GM12878 (cell line): ENCODE measurements around the gene SETD1B. TPM values are rescaled to one million over a fixed set of nuclear protein-coding genes. Genes with fewer than 3 reads are reported as not detected.

Experiments used
- ATF7 ChIP-seq: fragments of 450-650 bp; IDR thresholded peaks from 2 replicates; pipeline ENCODE4 v1.6.1; 2016; ENCODE audit warnings: low read depth, mild to moderate bottlenecking
- CBX3 ChIP-seq: fragments of 200-600 bp; sonication (generic); IDR thresholded peaks from 2 replicates; pipeline ENCODE4 v1.6.1; 2016; ENCODE audit warnings: low read depth, borderline replicate concordance
- CEBPB ChIP-seq, 2 experiments: fragments of 150-350 bp in 1 of 2; IDR thresholded peaks; 2 replicates each; pipeline ENCODE4 v1.6.1; 2012 to 2014; ENCODE audit warnings: low read depth in 2 of 2, low read length in 2 of 2, borderline replicate concordance in 1 of 2, inconsistent platforms in 1 of 2
- CREB1 ChIP-seq: IDR thresholded peaks from 2 replicates; pipeline ENCODE4 v1.6.1; 2012; ENCODE audit warnings: low read depth, mild to moderate bottlenecking, inconsistent platforms
- EGR1 ChIP-seq, 2 experiments: IDR thresholded peaks; 1 replicate in 1 of 2; 2 replicates in 1 of 2; pipeline ENCODE4 v1.6.1; 2011 to 2012; ENCODE audit warnings: low read depth in 2 of 2, low read length in 2 of 2, borderline replicate concordance in 1 of 2, mild to moderate bottlenecking in 1 of 2, moderate library complexity in 1 of 2
- MYB ChIP-seq: fragments of 150-350 bp; IDR thresholded peaks from 2 replicates; pipeline ENCODE4 v1.6.1; 2014; ENCODE audit warnings: mild to moderate bottlenecking, low read depth, low read length, borderline replicate concordance
- NFXL1 ChIP-seq: fragments of 450-650 bp; IDR thresholded peaks from 2 replicates; pipeline ENCODE4 v1.6.1; 2017; ENCODE audit warnings: antibody characterized with exemption, mild to moderate bottlenecking, borderline replicate concordance
- NFYB ChIP-seq: IDR thresholded peaks from 2 replicates; pipeline ENCODE4 v1.6.1; 2011; ENCODE audit warnings: low read depth, mild to moderate bottlenecking, low read length, improper control_type of control experiment, moderate library complexity; ENCODE audit not compliant: insufficient read depth
- RUNX3 ChIP-seq: IDR thresholded peaks from 2 replicates; pipeline ENCODE4 v1.6.1; 2012; ENCODE audit warnings: low read length, inconsistent platforms
- SMAD5 ChIP-seq: IDR thresholded peaks from 2 replicates; pipeline ENCODE4 v1.6.1; 2016; ENCODE audit warnings: antibody characterized with exemption, low read depth
- SMARCA5 ChIP-seq: fragments of 450-650 bp; IDR thresholded peaks from 2 replicates; pipeline ENCODE4 v1.6.1; 2017; ENCODE audit warnings: mild to moderate bottlenecking
- SP1 ChIP-seq: IDR thresholded peaks from one replicate; pipeline ENCODE4 v1.6.1; 2011; ENCODE audit warnings: low read depth, low read length
- STAT3 ChIP-seq: IDR thresholded peaks from 2 replicates; pipeline ENCODE4 v1.6.1; 2011; ENCODE audit warnings: low read depth, low read length, improper control_type of control experiment
- SUPT20H ChIP-seq: IDR thresholded peaks from 2 replicates; pipeline ENCODE4 v1.6.1; 2011; ENCODE audit warnings: low read depth, mild to moderate bottlenecking, low read length, moderate library complexity, borderline replicate concordance; ENCODE audit not compliant: control insufficient read depth
- TARDBP ChIP-seq: IDR thresholded peaks from 2 replicates; pipeline ENCODE4 v1.6.1; 2016; ENCODE audit warnings: borderline replicate concordance
- ZNF207 ChIP-seq: fragments of 450-650 bp; IDR thresholded peaks from 2 replicates; pipeline ENCODE4 v1.6.1; 2014; ENCODE audit warnings: antibody characterized with exemption, mild to moderate bottlenecking, borderline replicate concordance
- ZNF217 ChIP-seq: fragments of 450-650 bp; IDR thresholded peaks from 2 replicates; pipeline ENCODE4 v1.6.1; 2017; ENCODE audit warnings: antibody characterized with exemption, mild to moderate bottlenecking
- ZNF274 ChIP-seq: IDR thresholded peaks from one replicate; pipeline ENCODE4 v1.8.0; 2011; ENCODE audit not compliant: insufficient read length, insufficient read depth
- polyA plus RNA-seq, 11 experiments: library from polyadenylated mRNA; depleted of rRNA in 4 of 11; unstranded in 6 of 11; stranded (reverse) in 5 of 11; fragments of >200 nt; fragmentation: Nextera tagmentation in 4 of 11; fragmentation: Illumina TruSeq in 1 of 11; extraction: Ambion mirVana in 4 of 11; extraction: Trizol in 1 of 11; gene quantifications; 1 replicate in 1 of 11; 2 replicates in 10 of 11; pipeline versions ENCODE4 v1.2.1 to v1.2.3, GENCODE V29; 2011 to 2016; ENCODE audit warnings: inconsistent platforms in 2 of 11, missing spikeins in 2 of 11, low read depth in 1 of 11
- total RNA-seq, 4 experiments: library from RNA; depleted of rRNA in 3 of 4; stranded (reverse); fragments of >200 nt in 3 of 4; fragmentation: Illumina TruSeq in 1 of 4; extraction: Trizol in 1 of 4; gene quantifications; 2 replicates each; pipeline versions ENCODE4 v1.2.1 to v1.2.3, GENCODE V29; 2013 to 2021
- TF ChIP-seq, protein P1 (sequence below): fragments of 450-650 bp; IDR thresholded peaks from 2 replicates; pipeline ENCODE4 v1.6.1; 2016; ENCODE audit warnings: mild to moderate bottlenecking, moderate library complexity, borderline replicate concordance
- TF ChIP-seq, protein P2 (sequence below): fragments of 450-650 bp; IDR thresholded peaks from 2 replicates; pipeline ENCODE4 v1.6.1; 2017; ENCODE audit warnings: low read depth, mild to moderate bottlenecking, moderate library complexity
- TF ChIP-seq, protein P3 (sequence below): fragments of 450-650 bp; formaldehyde crosslinking; IDR thresholded peaks from 2 replicates; pipeline ENCODE4 v1.5.0; 2022; ENCODE audit warnings: mild to moderate bottlenecking, missing genetic modification characterization

The SETD1B gene
- total and polyA plus RNA-seq, 10 of the 15 experiments (the other 5 are each of a cell fraction or from before 2014, with no cell fraction given): 0.50 to 17.3 (median 1.6) TPM

DNA sequence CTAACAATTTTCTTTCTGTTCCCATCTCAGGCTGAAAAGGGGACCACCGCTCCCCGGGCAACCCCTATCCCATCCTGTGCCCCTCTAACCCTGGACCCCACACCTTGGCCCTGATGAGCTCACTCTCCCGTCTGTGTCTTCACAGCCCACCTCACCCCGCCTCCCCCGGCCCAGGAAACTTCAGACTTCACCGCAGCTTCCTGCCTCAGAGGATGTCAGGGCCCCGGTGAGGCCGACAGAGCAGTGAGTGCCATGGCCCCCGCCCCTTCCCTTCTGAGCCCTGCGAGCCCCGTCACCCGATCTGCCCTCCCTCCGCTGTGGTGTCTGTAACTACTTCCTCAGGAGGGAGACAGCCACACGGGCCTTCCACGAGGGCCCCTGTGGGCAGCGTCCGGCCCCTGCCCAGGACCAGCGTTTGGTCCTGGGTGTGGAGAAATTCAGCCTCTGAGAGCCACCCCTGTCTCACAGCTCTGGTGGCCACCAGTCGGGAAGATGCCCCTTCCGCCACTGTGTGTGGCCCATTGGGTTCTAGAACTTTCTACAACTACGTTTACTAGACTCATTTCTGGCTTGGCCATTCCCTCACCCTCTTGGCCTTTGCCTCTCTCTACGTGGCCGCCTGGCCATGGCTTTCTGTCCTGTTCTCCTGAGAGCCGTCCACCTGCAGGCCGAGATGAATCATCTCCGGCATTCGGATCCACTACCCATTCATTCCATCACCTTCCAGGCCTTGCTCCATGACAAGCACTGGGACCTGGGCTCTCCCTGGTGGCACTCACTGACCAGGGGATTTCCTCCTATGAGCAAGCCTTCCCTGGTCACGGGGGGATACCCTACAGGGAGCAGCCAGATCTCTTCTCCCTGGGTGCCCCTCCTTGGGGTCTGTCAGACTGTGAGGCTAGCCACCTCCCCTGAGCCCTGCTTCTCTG, 13.7 kb upstream of the SETD1B start (continued):
- TF ChIP-seq, protein P1, sequence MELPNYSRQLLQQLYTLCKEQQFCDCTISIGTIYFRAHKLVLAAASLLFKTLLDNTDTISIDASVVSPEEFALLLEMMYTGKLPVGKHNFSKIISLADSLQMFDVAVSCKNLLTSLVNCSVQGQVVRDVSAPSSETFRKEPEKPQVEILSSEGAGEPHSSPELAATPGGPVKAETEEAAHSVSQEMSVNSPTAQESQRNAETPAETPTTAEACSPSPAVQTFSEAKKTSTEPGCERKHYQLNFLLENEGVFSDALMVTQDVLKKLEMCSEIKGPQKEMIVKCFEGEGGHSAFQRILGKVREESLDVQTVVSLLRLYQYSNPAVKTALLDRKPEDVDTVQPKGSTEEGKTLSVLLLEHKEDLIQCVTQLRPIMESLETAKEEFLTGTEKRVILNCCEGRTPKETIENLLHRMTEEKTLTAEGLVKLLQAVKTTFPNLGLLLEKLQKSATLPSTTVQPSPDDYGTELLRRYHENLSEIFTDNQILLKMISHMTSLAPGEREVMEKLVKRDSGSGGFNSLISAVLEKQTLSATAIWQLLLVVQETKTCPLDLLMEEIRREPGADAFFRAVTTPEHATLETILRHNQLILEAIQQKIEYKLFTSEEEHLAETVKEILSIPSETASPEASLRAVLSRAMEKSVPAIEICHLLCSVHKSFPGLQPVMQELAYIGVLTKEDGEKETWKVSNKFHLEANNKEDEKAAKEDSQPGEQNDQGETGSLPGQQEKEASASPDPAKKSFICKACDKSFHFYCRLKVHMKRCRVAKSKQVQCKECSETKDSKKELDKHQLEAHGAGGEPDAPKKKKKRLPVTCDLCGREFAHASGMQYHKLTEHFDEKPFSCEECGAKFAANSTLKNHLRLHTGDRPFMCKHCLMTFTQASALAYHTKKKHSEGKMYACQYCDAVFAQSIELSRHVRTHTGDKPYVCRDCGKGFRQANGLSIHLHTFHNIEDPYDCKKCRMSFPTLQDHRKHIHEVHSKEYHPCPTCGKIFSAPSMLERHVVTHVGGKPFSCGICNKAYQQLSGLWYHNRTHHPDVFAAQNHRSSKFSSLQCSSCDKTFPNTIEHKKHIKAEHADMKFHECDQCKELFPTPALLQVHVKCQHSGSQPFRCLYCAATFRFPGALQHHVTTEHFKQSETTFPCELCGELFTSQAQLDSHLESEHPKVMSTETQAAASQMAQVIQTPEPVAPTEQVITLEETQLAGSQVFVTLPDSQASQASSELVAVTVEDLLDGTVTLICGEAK: no peak
- TF ChIP-seq CBX3 (no peak), ZNF274 (no peak), SMARCA5 (0 out of 2 replicates have a peak, but pooled peaks have one; percentile 21), EGR1 (IDR thresholded peaks at IDR 0.05; ENCODE audit: borderline replicate concordance in 1 of 2, low read depth in 2 of 2, low read length in 2 of 2) (peak in 1 of 2 experiments; percentile 63; a peak in 2 of 3 replicates), SUPT20H (no peak), ZNF207 (no peak), SP1 (peak; percentile 56), CEBPB (IDR thresholded peaks at IDR 0.05; ENCODE audit: borderline replicate concordance in 1 of 2, low read depth in 2 of 2, low read length in 2 of 2) (no peak), RUNX3 (no peak), STAT3 (no peak), TARDBP (no peak), ZNF217 (no peak), SMAD5 (0 out of 2 replicates have a peak, but pooled peaks have one; percentile 38), ATF7 (peak; percentile 77), CREB1 (no peak), NFXL1 (no peak), MYB (no peak), NFYB (no peak)
- TF ChIP-seq, protein P2, sequence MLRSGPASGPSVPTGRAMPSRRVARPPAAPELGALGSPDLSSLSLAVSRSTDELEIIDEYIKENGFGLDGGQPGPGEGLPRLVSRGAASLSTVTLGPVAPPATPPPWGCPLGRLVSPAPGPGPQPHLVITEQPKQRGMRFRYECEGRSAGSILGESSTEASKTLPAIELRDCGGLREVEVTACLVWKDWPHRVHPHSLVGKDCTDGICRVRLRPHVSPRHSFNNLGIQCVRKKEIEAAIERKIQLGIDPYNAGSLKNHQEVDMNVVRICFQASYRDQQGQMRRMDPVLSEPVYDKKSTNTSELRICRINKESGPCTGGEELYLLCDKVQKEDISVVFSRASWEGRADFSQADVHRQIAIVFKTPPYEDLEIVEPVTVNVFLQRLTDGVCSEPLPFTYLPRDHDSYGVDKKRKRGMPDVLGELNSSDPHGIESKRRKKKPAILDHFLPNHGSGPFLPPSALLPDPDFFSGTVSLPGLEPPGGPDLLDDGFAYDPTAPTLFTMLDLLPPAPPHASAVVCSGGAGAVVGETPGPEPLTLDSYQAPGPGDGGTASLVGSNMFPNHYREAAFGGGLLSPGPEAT: peak; percentile 55
- TF ChIP-seq, protein P3, sequence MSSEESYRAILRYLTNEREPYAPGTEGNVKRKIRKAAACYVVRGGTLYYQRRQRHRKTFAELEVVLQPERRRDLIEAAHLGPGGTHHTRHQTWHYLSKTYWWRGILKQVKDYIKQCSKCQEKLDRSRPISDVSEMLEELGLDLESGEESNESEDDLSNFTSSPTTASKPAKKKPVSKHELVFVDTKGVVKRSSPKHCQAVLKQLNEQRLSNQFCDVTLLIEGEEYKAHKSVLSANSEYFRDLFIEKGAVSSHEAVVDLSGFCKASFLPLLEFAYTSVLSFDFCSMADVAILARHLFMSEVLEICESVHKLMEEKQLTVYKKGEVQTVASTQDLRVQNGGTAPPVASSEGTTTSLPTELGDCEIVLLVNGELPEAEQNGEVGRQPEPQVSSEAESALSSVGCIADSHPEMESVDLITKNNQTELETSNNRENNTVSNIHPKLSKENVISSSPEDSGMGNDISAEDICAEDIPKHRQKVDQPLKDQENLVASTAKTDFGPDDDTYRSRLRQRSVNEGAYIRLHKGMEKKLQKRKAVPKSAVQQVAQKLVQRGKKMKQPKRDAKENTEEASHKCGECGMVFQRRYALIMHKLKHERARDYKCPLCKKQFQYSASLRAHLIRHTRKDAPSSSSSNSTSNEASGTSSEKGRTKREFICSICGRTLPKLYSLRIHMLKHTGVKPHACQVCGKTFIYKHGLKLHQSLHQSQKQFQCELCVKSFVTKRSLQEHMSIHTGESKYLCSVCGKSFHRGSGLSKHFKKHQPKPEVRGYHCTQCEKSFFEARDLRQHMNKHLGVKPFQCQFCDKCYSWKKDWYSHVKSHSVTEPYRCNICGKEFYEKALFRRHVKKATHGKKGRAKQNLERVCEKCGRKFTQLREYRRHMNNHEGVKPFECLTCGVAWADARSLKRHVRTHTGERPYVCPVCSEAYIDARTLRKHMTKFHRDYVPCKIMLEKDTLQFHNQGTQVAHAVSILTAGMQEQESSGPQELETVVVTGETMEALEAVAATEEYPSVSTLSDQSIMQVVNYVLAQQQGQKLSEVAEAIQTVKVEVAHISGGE (CRISPR knock-in tag): no peak
